Liver (tissue), 9 donors: Measurements from ENCODE around the gene RGL2. TPM values are rescaled to one million over a fixed set of nuclear protein-coding genes. Genes with fewer than 3 reads are reported as not detected.

Experiments used
- DNase-seq: peaks from one replicate; pipeline ENCODE4 v3.0.0-alpha.2; 2017; ENCODE audit warnings: low spot score
- H3K27ac ChIP-seq, 2 donors: one replicate each; pipeline ENCODE4 v1.7.0; 2013; ENCODE audit warnings: inconsistent platforms in 2 of 2, low read length in 2 of 2, control low read depth in 1 of 2, low read depth in 1 of 2, mild to moderate bottlenecking in 1 of 2
- H3K27me3 ChIP-seq, 4 donors: one replicate each; pipeline versions ENCODE4 v1.6.1 to v1.7.0; 2013; ENCODE audit warnings: low read length in 3 of 4, inconsistent platforms in 1 of 4, mild to moderate bottlenecking in 1 of 4, moderate library complexity in 1 of 4; ENCODE audit not compliant: control insufficient read depth in 4 of 4, insufficient read depth in 4 of 4
- H3K36me3 ChIP-seq, 4 donors: one replicate each; pipeline versions ENCODE4 v1.6.1 to v1.7.0; 2013; ENCODE audit warnings: low read length in 3 of 4, mild to moderate bottlenecking in 3 of 4, low read depth in 1 of 4, moderate library complexity in 1 of 4; ENCODE audit not compliant: control insufficient read depth in 4 of 4, insufficient read depth in 3 of 4
- H3K4me1 ChIP-seq, 4 donors: one replicate each; pipeline versions ENCODE4 v1.6.1 to v1.7.0; 2013; ENCODE audit warnings: low read length in 3 of 4, mild to moderate bottlenecking in 3 of 4, moderate library complexity in 1 of 4; ENCODE audit not compliant: control insufficient read depth in 4 of 4, insufficient read depth in 4 of 4
- H3K4me3 ChIP-seq, 3 donors: one replicate each; pipeline versions ENCODE4 v1.6.1 to v1.7.0; 2013; ENCODE audit warnings: low read length in 3 of 3, control low read depth in 1 of 3, low read depth in 1 of 3, mild to moderate bottlenecking in 1 of 3
- H3K9ac ChIP-seq, 2 donors: one replicate each; pipeline ENCODE4 v1.7.0; 2013; ENCODE audit warnings: low read length in 2 of 2, mild to moderate bottlenecking in 2 of 2, moderate library complexity in 2 of 2, control low read depth in 1 of 2, low read depth in 1 of 2
- H3K9me3 ChIP-seq, 4 donors: one replicate each; pipeline versions ENCODE4 v1.6.1 to v1.7.0; 2013; ENCODE audit warnings: low read length in 3 of 4; ENCODE audit not compliant: control insufficient read depth in 4 of 4
- CTCF ChIP-seq: fragments of 150-350 bp; IDR thresholded peaks from 2 replicates; pipeline ENCODE4 v1.5.1; 2017; ENCODE audit warnings: improper control_type of control experiment, low read depth, low read length; ENCODE audit not compliant: missing input control
- FOXA1 ChIP-seq: IDR thresholded peaks from 2 replicates; pipeline ENCODE4 v1.6.1; 2016; ENCODE audit warnings: antibody characterized with exemption
- FOXA2 ChIP-seq: IDR thresholded peaks from 2 replicates; pipeline ENCODE4 v1.6.1; 2016; ENCODE audit warnings: antibody characterized with exemption
- GABPA ChIP-seq, 2 donors: IDR thresholded peaks in 1 of 2; conservative IDR thresholded peaks in 1 of 2; 2 replicates each; pipeline ENCODE4 v1.6.1; 2016; ENCODE audit warnings: antibody characterized with exemption in 2 of 2, mild to moderate bottlenecking in 1 of 2, moderate library complexity in 1 of 2
- HNF4A ChIP-seq, 2 donors: conservative IDR thresholded peaks; 2 replicates each; pipeline ENCODE4 v1.6.1; 2016; ENCODE audit warnings: antibody characterized with exemption in 2 of 2, mild to moderate bottlenecking in 2 of 2
- HNF4G ChIP-seq: IDR thresholded peaks from 2 replicates; pipeline ENCODE4 v1.6.1; 2016; ENCODE audit warnings: antibody characterized with exemption
- MAX ChIP-seq: IDR thresholded peaks from 2 replicates; pipeline ENCODE4 v1.6.1; 2016; ENCODE audit warnings: antibody characterized with exemption
- NR2F2 ChIP-seq: IDR thresholded peaks from 2 replicates; pipeline ENCODE4 v1.6.1; 2016; ENCODE audit warnings: antibody characterized with exemption
- RAD21 ChIP-seq, 2 donors: IDR thresholded peaks; 2 replicates each; pipeline ENCODE4 v1.6.1; 2016; ENCODE audit warnings: antibody characterized with exemption in 2 of 2, mild to moderate bottlenecking in 2 of 2
- REST ChIP-seq: IDR thresholded peaks from 2 replicates; pipeline ENCODE4 v1.6.1; 2016; ENCODE audit warnings: antibody characterized with exemption, mild to moderate bottlenecking
- RXRA ChIP-seq, 2 donors: IDR thresholded peaks; 2 replicates each; pipeline ENCODE4 v1.6.1; 2017 to 2018; ENCODE audit warnings: antibody characterized with exemption in 2 of 2, mild to moderate bottlenecking in 1 of 2
- SP1 ChIP-seq: IDR thresholded peaks from 2 replicates; pipeline ENCODE4 v1.6.1; 2018; ENCODE audit warnings: antibody characterized with exemption, mild to moderate bottlenecking
- TAF1 ChIP-seq: conservative IDR thresholded peaks from 2 replicates; pipeline ENCODE4 v1.6.1; 2016; ENCODE audit warnings: antibody characterized with exemption, mild to moderate bottlenecking
- YY1 ChIP-seq: IDR thresholded peaks from 2 replicates; pipeline ENCODE4 v1.6.1; 2016; ENCODE audit warnings: antibody characterized with exemption, mild to moderate bottlenecking
- ZBTB33 ChIP-seq: IDR thresholded peaks from 2 replicates; pipeline ENCODE4 v1.6.1; 2016; ENCODE audit warnings: antibody characterized with exemption
- WGBS: extraction: QIAGEN DNeasy Blood & Tissue Kit; methylation state at CpG from one replicate; pipeline ENCODE4 v1.1.7; 2013; 5-methylcytosine and 5-hydroxymethylcytosine counted together
- polyA plus RNA-seq, 2 donors: library from polyadenylated mRNA; stranded (reverse) in 1 of 2; unstranded in 1 of 2; fragments of 200-250 nt in 1 of 2; fragments of >200 nt in 1 of 2; fragmentation: Nextera tagmentation in 1 of 2; extraction: Ambion mirVana in 1 of 2; gene quantifications; one replicate each; pipeline versions ENCODE4 v1.2.1 to v1.2.3, GENCODE V29; 2013 to 2015
- total RNA-seq, 2 donors: library from RNA; depleted of rRNA; stranded (reverse); fragments of >200 nt; gene quantifications; one replicate each; pipeline ENCODE4 v1.2.3, GENCODE V29; 2014
- donor health status: healthy.
- donor health status: healthy.
- donor health status: healthy.
- donor health status: healthy.
- donor health status: healthy.

RGL2 gene
- total and polyA plus RNA-seq, 4 donors = 16.7 to 22.8 (median 17.3) TPM

GRCh38 chr6:33312361-33313104 lies 13.8 kb upstream of the RGL2 start:
- no peak for TF ChIP-seq TAF1
- TF ChIP-seq HNF4A (conservative IDR thresholded peaks at IDR 0.05) = no peak
- no peak for TF ChIP-seq REST
- TF ChIP-seq GABPA (IDR thresholded peaks at IDR 0.05 in 1 of 2, conservative IDR thresholded peaks at IDR 0.05 in 1 of 2) = peak in 1 of 2 donors; percentile 45
- no peak for TF ChIP-seq ZBTB33
- no peak for TF ChIP-seq HNF4G
- TF ChIP-seq FOXA1 = no peak
- peak; percentile 20 for TF ChIP-seq SP1
- TF ChIP-seq NR2F2 = no peak
- TF ChIP-seq RAD21 (IDR thresholded peaks at IDR 0.05) = no peak
- TF ChIP-seq CTCF = no peak
- peak; percentile 88 to 98 for TF ChIP-seq RXRA (IDR thresholded peaks at IDR 0.05)
- TF ChIP-seq FOXA2 = no peak
- TF ChIP-seq MAX = peak; percentile 9
- TF ChIP-seq YY1 = no peak
- Histone ChIP-seq H3K36me3 (peaks cover 0 to 5% (median 0%) of the 10 kb centered on the region in 4 donors), H3K27ac (peak overlapping the region; percentile 98 to 99), H3K4me3 (peak overlapping the region; percentile 66 to 96 (median 88)), H3K4me1 (peaks cover 11 to 38% (median 25%) of the 10 kb centered on the region in 4 donors), H3K9me3 (no peaks in the 10 kb centered on the region), H3K9ac (peak overlapping the region; percentile 87 to 90), H3K27me3 (no peaks in the 10 kb centered on the region)
- peak; percentile 69 for DNase-seq
- WGBS = 3% methylated on average over 29 of the region's 29 CpGs

GRCh38 chr6:33306356-33306755 lies 7.6 kb upstream of the RGL2 start:
- WGBS = 95% methylated on average over 4 of the region's 4 CpGs
- no peak overlapping the region for H3K27ac ChIP-seq
- H3K4me1 ChIP-seq = peaks cover 0 to 4% (median 1%) of the 10 kb centered on the region in 4 donors
- H3K36me3 ChIP-seq = peaks cover 6 to 24% (median 15%) of the 10 kb centered on the region in 4 donors
- no peak for DNase-seq
- H3K4me3 ChIP-seq = no peak overlapping the region
- no peaks in the 10 kb centered on the region for H3K27me3 ChIP-seq
- H3K9me3 ChIP-seq = no peaks in the 10 kb centered on the region
- H3K9ac ChIP-seq = no peak overlapping the region
- no peak for TF ChIP-seq CTCF
- no peak for TF ChIP-seq FOXA1
- no peak for TF ChIP-seq SP1
- TF ChIP-seq ZBTB33 = no peak
- TF ChIP-seq YY1 = no peak
- no peak for TF ChIP-seq MAX
- no peak for TF ChIP-seq TAF1
- TF ChIP-seq FOXA2 = no peak
- no peak for TF ChIP-seq RXRA (IDR thresholded peaks at IDR 0.05)
- no peak for TF ChIP-seq NR2F2
